NCI-H1694 (cell line): Measurements from ENCODE around the gene SERPINB4.

Experiments
- DNase-seq: peaks from one replicate; lab custom pipeline; 2025; lab: John Stamatoyannopoulos, UW

Gene SERPINB4

GRCh38 chr18:63626431-63626830, 17.6 kb downstream of the SERPINB4 start:
- no peak for DNase-seq

GRCh38 chr18:63624863-63625262, 19.2 kb downstream of the SERPINB4 start:
- DNase-seq: no peak

- no peak for DNase-seq
These were observed 24.4 kb downstream of the SERPINB4 start for GRCh38 chr18:63619661-63620060.

GRCh38 chr18:63617915-63618234, 26.2 kb downstream of the SERPINB4 start:
- no peak for DNase-seq

- DNase-seq: no peak
These were observed 26.8 kb downstream of the SERPINB4 start for GRCh38 chr18:63617049-63617914.

GRCh38 chr18:63613420-63613819, 30.6 kb downstream of the SERPINB4 start:
- no peak for DNase-seq

GRCh38 chr18:63606526-63606925, 37.5 kb downstream of the SERPINB4 start:
- DNase-seq: no peak

- DNase-seq: no peak
These were observed 39.1 kb downstream of the SERPINB4 start for GRCh38 chr18:63604791-63605567.

GRCh38 chr18:63603772-63604171, 40.3 kb downstream of the SERPINB4 start:
- DNase-seq: no peak

- no peak for DNase-seq
These were observed 40.7 kb downstream of the SERPINB4 start for GRCh38 chr18:63603355-63603754.

- no peak for DNase-seq
These were observed 47.1 kb downstream of the SERPINB4 start for GRCh38 chr18:63596964-63597363.

- DNase-seq: no peak
These were observed 51.6 kb downstream of the SERPINB4 start for GRCh38 chr18:63592471-63592870.

GRCh38 chr18:63591725-63592124, 52.3 kb downstream of the SERPINB4 start:
- DNase-seq: no peak

GRCh38 chr18:63590966-63591695, 52.9 kb downstream of the SERPINB4 start:
- DNase-seq: no peak

- no peak for DNase-seq
These were observed 53.7 kb downstream of the SERPINB4 start for GRCh38 chr18:63590373-63590772.

GRCh38 chr18:63588909-63589308, 55.1 kb downstream of the SERPINB4 start:
- DNase-seq: no peak
